Loucy (cell line): ENCODE measurements around the gene SERGEF.

Experiments
- H2AFZ ChIP-seq: fragments of 200-600 bp; sonication (generic); 2 replicates; pipeline ENCODE4 v1.6.0; 2016; ENCODE audit warnings: antibody characterized with exemption, mild to moderate bottlenecking, low read length, moderate library complexity
- H3F3A ChIP-seq: fragments of 200-600 bp; 2 replicates; pipeline ENCODE4 v1.6.0; 2016; ENCODE audit warnings: antibody characterized with exemption, low read depth, mild to moderate bottlenecking
- H3K27me3 ChIP-seq: fragments of 200-600 bp; sonication (generic); 2 replicates; pipeline ENCODE4 v1.6.1; 2014; ENCODE audit warnings: low read length, mild to moderate bottlenecking; ENCODE audit not compliant: insufficient read depth, poor library complexity, severe bottlenecking
- H3K36me3 ChIP-seq: fragments of 200-600 bp; sonication (generic); 2 replicates; pipeline ENCODE4 v1.6.1; 2016; ENCODE audit warnings: low read length; ENCODE audit not compliant: insufficient read depth
- H3K4me1 ChIP-seq: fragments of 200-600 bp; sonication (generic); 2 replicates; pipeline ENCODE4 v1.5.1; 2014; ENCODE audit warnings: low read length, mild to moderate bottlenecking; ENCODE audit not compliant: insufficient read depth, poor library complexity, severe bottlenecking
- H3K4me2 ChIP-seq: fragments of 200-600 bp; sonication (generic); 2 replicates; pipeline ENCODE4 v1.6.0; 2014; ENCODE audit warnings: antibody characterized with exemption, low read length, low read depth, mild to moderate bottlenecking; ENCODE audit not compliant: poor library complexity, severe bottlenecking
- H3K4me3 ChIP-seq: fragments of 200-600 bp; sonication (generic); 2 replicates; pipeline ENCODE4 v1.5.1; 2014; ENCODE audit warnings: low read length, mild to moderate bottlenecking, mixed read lengths; ENCODE audit not compliant: poor library complexity, severe bottlenecking
- H3K79me2 ChIP-seq: fragments of 200-600 bp; sonication (generic); 2 replicates; pipeline ENCODE4 v1.6.1; 2014; ENCODE audit warnings: low read length; ENCODE audit not compliant: insufficient read depth
- H3K9ac ChIP-seq: fragments of 200-600 bp; sonication (generic); 2 replicates; pipeline ENCODE4 v1.6.0; 2014; ENCODE audit warnings: mild to moderate bottlenecking, low read depth, low read length, moderate library complexity; ENCODE audit not compliant: poor library complexity, severe bottlenecking
- H3K9me2 ChIP-seq: fragments of 200-600 bp; sonication (generic); replicated peaks from 2 replicates; pipeline ENCODE4 v1.6.1; 2016; ENCODE audit warnings: low read depth, low read length, mixed read lengths
- H3K9me3 ChIP-seq: fragments of 200-600 bp; sonication (generic); 2 replicates; pipeline ENCODE4 v1.6.1; 2014; ENCODE audit warnings: mild to moderate bottlenecking, antibody characterized with exemption, low read length, low read depth; ENCODE audit not compliant: insufficient read depth
- H4K20me1 ChIP-seq: fragments of 200-600 bp; sonication (generic); 2 replicates; pipeline ENCODE4 v1.6.0; 2014; ENCODE audit warnings: antibody characterized with exemption, low read length, mild to moderate bottlenecking; ENCODE audit not compliant: insufficient read depth, poor library complexity, severe bottlenecking
- CTCF ChIP-seq: fragments of 200-600 bp; sonication (generic); conservative IDR thresholded peaks from 2 replicates; pipeline ENCODE4 v1.5.1; 2014; ENCODE audit warnings: mild to moderate bottlenecking, antibody characterized with exemption, low read length
- EZH2phosphoT487 ChIP-seq: fragments of 200-600 bp; IDR thresholded peaks from 2 replicates; pipeline ENCODE4 v1.6.1; 2018; ENCODE audit warnings: antibody characterized with exemption, mild to moderate bottlenecking, moderate library complexity, borderline replicate concordance

Gene SERGEF

GRCh38 chr11:17905477-17905876 lies 107.4 kb downstream of the SERGEF start:
- H3K4me1 ChIP-seq: peaks cover 7% of the 10 kb centered on the region
- no peak overlapping the region for H3K9ac ChIP-seq
- no peaks in the 10 kb centered on the region for H3K36me3 ChIP-seq
- no peaks in the 10 kb centered on the region for H3K9me3 ChIP-seq
- H3K9me2 ChIP-seq: no peaks in the 10 kb centered on the region
- H3K4me2 ChIP-seq: no peak overlapping the region
- TF ChIP-seq EZH2phosphoT487 (no peak), CTCF (no peak)
- H3K27me3 ChIP-seq: no peaks in the 10 kb centered on the region
- no peaks in the 10 kb centered on the region for H4K20me1 ChIP-seq
- H3K79me2 ChIP-seq: no peaks in the 10 kb centered on the region
- no peaks in the 10 kb centered on the region for H3F3A ChIP-seq
- H2AFZ ChIP-seq: no peak overlapping the region
- no peak overlapping the region for H3K4me3 ChIP-seq

- Histone ChIP-seq H3K4me1 (peaks cover 7% of the 10 kb centered on the region), H3K79me2 (no peaks in the 10 kb centered on the region), H2AFZ (no peak overlapping the region), H3F3A (no peaks in the 10 kb centered on the region), H3K27me3 (no peaks in the 10 kb centered on the region), H4K20me1 (no peaks in the 10 kb centered on the region), H3K9me2 (no peaks in the 10 kb centered on the region), H3K4me3 (no peak overlapping the region), H3K4me2 (no peak overlapping the region), H3K36me3 (no peaks in the 10 kb centered on the region), H3K9ac (no peak overlapping the region), H3K9me3 (no peaks in the 10 kb centered on the region)
- TF ChIP-seq EZH2phosphoT487 (no peak), CTCF (no peak)
These were observed 111.4 kb downstream of the SERGEF start for GRCh38 chr11:17901481-17901880.

GRCh38 chr11:17898782-17899181 lies 114.1 kb downstream of the SERGEF start:
- no peak overlapping the region for H3K9ac ChIP-seq
- no peak overlapping the region for H3K4me2 ChIP-seq
- H3K27me3 ChIP-seq: no peaks in the 10 kb centered on the region
- peaks cover 14% of the 10 kb centered on the region for H3K4me1 ChIP-seq
- no peak overlapping the region for H3K4me3 ChIP-seq
- H2AFZ ChIP-seq: no peak overlapping the region
- no peak for TF ChIP-seq EZH2phosphoT487
- TF ChIP-seq CTCF: no peak
- no peaks in the 10 kb centered on the region for H3F3A ChIP-seq
- H3K9me3 ChIP-seq: no peaks in the 10 kb centered on the region
- no peaks in the 10 kb centered on the region for H3K36me3 ChIP-seq
- no peaks in the 10 kb centered on the region for H3K79me2 ChIP-seq
- no peaks in the 10 kb centered on the region for H3K9me2 ChIP-seq
- H4K20me1 ChIP-seq: no peaks in the 10 kb centered on the region
